AG09309 (cell line): Measurements from ENCODE around the gene PDE4C.

Source experiments
- DNase-seq: peaks from one replicate; pipeline ENCODE4 v3.0.0-alpha.2; 2010; ENCODE audit warnings: low read depth
- H3K4me3 ChIP-seq: 2 replicates; pipeline ENCODE4 v1.5.1; 2011; ENCODE audit warnings: mild to moderate bottlenecking, low read depth, low read length, moderate library complexity; ENCODE audit not compliant: control insufficient read depth
- CTCF ChIP-seq: IDR thresholded peaks from 2 replicates; pipeline ENCODE4 v1.5.1; 2011; ENCODE audit warnings: mild to moderate bottlenecking, low read depth, low read length, inconsistent platforms; ENCODE audit not compliant: insufficient read depth, control insufficient read depth; ENCODE audit errors: missing control alignments

PDE4C gene

GRCh38 chr19:18179957-18180356 lies 46.3 kb downstream of the PDE4C start:
- H3K4me3 ChIP-seq = no peak overlapping the region
- DNase-seq = no peak
- no peak for TF ChIP-seq CTCF

GRCh38 chr19:18176367-18177310 lies 49.6 kb downstream of the PDE4C start:
- DNase-seq = no peak
- no peak for TF ChIP-seq CTCF
- no peak overlapping the region for H3K4me3 ChIP-seq

GRCh38 chr19:18174983-18175382 lies 51.3 kb downstream of the PDE4C start:
- H3K4me3 ChIP-seq = no peak overlapping the region
- DNase-seq = no peak

More at GRCh38 chr19:18174983-18175382, 51.3 kb downstream of the PDE4C start:
- TF ChIP-seq CTCF = no peak
